K562 (cell line): ENCODE results near the gene CHST2. TPM values are rescaled to one million over a fixed set of nuclear protein-coding genes. Genes with fewer than 3 reads are reported as not detected.
A peak's percentile ranks its signal among the peaks of the same experiment; 100 is the strongest.

Source experiments
- FOS ChIP-seq: IDR thresholded peaks from 3 replicates; pipeline ENCODE4 v1.6.1; 2011; ENCODE audit not compliant: insufficient read length; ENCODE audit errors: extremely low read depth
- GABPB1 ChIP-seq: sonication (generic); formaldehyde crosslinking; IDR thresholded peaks from 2 replicates; pipeline ENCODE4 v1.8.0; 2022; ENCODE audit warnings: mild to moderate bottlenecking, missing genetic modification reagents
- JUNB ChIP-seq: fragments of 450-650 bp; formaldehyde crosslinking; conservative IDR thresholded peaks from 2 replicates; pipeline ENCODE4 v1.4.0; 2020; ENCODE audit warnings: mild to moderate bottlenecking
- KLF6 ChIP-seq: fragments of 250-450 bp; sonication (Bioruptor Pico); IDR thresholded peaks from 2 replicates; pipeline ENCODE4 v1.4.0; 2020; ENCODE audit warnings: mild to moderate bottlenecking, moderate library complexity, borderline replicate concordance
- LARP7 ChIP-seq: fragments of 450-650 bp; IDR thresholded peaks from 2 replicates; pipeline ENCODE4 v1.6.1; 2016
- POLR2AphosphoS2 ChIP-seq: IDR thresholded peaks from 2 replicates; pipeline ENCODE4 v1.6.1; 2012; ENCODE audit warnings: low read length, improper control_type of control experiment
- POLR2H ChIP-seq: IDR thresholded peaks from 2 replicates; pipeline ENCODE4 v1.6.1; 2016; ENCODE audit warnings: missing genetic modification characterization, low read depth, mild to moderate bottlenecking, control low read depth, missing compliant biosample characterization, moderate library complexity
- TBL1XR1 ChIP-seq, 2 experiments: IDR thresholded peaks; 2 replicates each; pipeline ENCODE4 v1.6.1; 2012; ENCODE audit warnings: improper control_type of control experiment in 2 of 2, low read length in 2 of 2, mild to moderate bottlenecking in 1 of 2
- U2AF1 ChIP-seq: fragments of 200-400 bp; formaldehyde crosslinking; optimal IDR thresholded peaks from 2 replicates; pipeline ENCODE3; 2017; ENCODE audit warnings: mild to moderate bottlenecking, low read depth, low read length, moderate library complexity
- ZNF232 ChIP-seq: sonication (generic); formaldehyde crosslinking; IDR thresholded peaks from 2 replicates; pipeline ENCODE4 v1.8.0; 2022; ENCODE audit warnings: mild to moderate bottlenecking, missing genetic modification reagents
- polyA plus RNA-seq, 8 experiments: library from polyadenylated mRNA; depleted of rRNA in 4 of 8; stranded (reverse) in 5 of 8; unstranded in 3 of 8; fragments of >200 nt; fragmentation: Nextera tagmentation in 2 of 8; fragmentation: Illumina TruSeq in 1 of 8; extraction: Ambion mirVana in 2 of 8; extraction: Trizol in 1 of 8; gene quantifications; 2 replicates each; pipeline versions ENCODE4 v1.2.1 to v1.2.3, GENCODE V29; 2011 to 2014; ENCODE audit warnings: inconsistent platforms in 1 of 8, missing spikeins in 1 of 8
- total RNA-seq, 7 experiments: library from RNA; depleted of rRNA in 6 of 7; stranded (reverse); fragments of >200 nt in 6 of 7; fragmentation: Illumina TruSeq in 2 of 7; extraction: Trizol in 2 of 7; gene quantifications; 2 replicates each; pipeline versions ENCODE4 v1.2.1 to v1.2.3, GENCODE V29; 2011 to 2021; ENCODE audit warnings: low replicate concordance in 1 of 7
- TF ChIP-seq, protein P1 (sequence below), 3 experiments: fragments of 200-800 bp in 1 of 3; sonication (Bioruptor generic) in 1 of 3; sonication (generic) in 1 of 3; formaldehyde crosslinking in 1 of 3; IDR thresholded peaks; 2 replicates each; pipeline versions ENCODE4 v1.6.1 to v1.8.0; 2016 to 2022; ENCODE audit warnings: mild to moderate bottlenecking in 2 of 3, missing compliant biosample characterization in 2 of 3, missing genetic modification characterization in 2 of 3, missing genetic modification reagents in 1 of 3
- TF ChIP-seq, protein P2 (sequence below): sonication (generic); formaldehyde crosslinking; IDR thresholded peaks from 2 replicates; pipeline ENCODE4 v1.8.0; 2023; ENCODE audit warnings: mild to moderate bottlenecking, missing genetic modification reagents
- TF ChIP-seq, protein P3 (sequence below): fragments of 250-450 bp; sonication (Bioruptor Pico); IDR thresholded peaks from 2 replicates; pipeline ENCODE4 v1.4.0; 2020
- TF ChIP-seq, protein P4 (sequence below): sonication (generic); formaldehyde crosslinking; IDR thresholded peaks from 2 replicates; pipeline ENCODE4 v1.8.0; 2022; ENCODE audit warnings: mild to moderate bottlenecking, low read depth, missing genetic modification reagents
- TF ChIP-seq, protein P5 (sequence below): sonication (generic); formaldehyde crosslinking; IDR thresholded peaks from 2 replicates; pipeline ENCODE4 v1.5.0; 2020; ENCODE audit warnings: missing genetic modification reagents

The CHST2 gene
- total and polyA plus RNA-seq, 9 of the 15 experiments (the other 6 are each of a cell fraction or from before 2014, with no cell fraction given), result 3.4 to 60.3 (median 13.9) TPM

DNA sequence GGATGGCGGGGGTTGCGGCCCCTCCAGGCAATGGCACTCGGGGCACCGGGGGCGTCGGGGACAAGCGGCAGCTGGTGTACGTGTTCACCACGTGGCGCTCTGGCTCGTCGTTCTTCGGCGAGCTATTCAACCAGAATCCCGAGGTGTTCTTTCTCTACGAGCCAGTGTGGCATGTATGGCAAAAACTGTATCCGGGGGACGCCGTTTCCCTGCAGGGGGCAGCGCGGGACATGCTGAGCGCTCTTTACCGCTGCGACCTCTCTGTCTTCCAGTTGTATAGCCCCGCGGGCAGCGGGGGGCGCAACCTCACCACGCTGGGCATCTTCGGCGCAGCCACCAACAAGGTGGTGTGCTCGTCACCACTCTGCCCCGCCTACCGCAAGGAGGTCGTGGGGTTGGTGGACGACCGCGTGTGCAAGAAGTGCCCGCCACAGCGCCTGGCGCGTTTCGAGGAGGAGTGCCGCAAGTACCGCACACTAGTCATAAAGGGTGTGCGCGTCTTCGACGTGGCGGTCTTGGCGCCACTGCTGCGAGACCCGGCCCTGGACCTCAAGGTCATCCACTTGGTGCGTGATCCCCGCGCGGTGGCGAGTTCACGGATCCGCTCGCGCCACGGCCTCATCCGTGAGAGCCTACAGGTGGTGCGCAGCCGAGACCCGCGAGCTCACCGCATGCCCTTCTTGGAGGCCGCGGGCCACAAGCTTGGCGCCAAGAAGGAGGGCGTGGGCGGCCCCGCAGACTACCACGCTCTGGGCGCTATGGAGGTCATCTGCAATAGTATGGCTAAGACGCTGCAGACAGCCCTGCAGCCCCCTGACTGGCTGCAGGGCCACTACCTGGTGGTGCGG lies 1.9 kb downstream of the CHST2 start (continued):
- TF ChIP-seq, protein P1, sequence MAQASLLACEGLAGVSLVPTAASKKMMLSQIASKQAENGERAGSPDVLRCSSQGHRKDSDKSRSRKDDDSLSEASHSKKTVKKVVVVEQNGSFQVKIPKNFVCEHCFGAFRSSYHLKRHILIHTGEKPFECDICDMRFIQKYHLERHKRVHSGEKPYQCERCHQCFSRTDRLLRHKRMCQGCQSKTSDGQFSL (CRISPR knock-in tag; IDR thresholded peaks at IDR 0.05), result peak; percentile 57
- TF ChIP-seq, protein P1 (tag; IDR thresholded peaks at IDR 0.05), result no peak
- TF ChIP-seq TBL1XR1 (IDR thresholded peaks at IDR 0.05; ENCODE audit: low read length in 2 of 2) (no peak), GABPB1 (CRISPR knock-in tag) (peak; percentile 51; the same call in 1 of the 2 replicates), U2AF1 (no peak), ZNF232 (CRISPR knock-in tag) (0 out of 2 replicates have a peak, but pooled peaks have one; percentile 31), LARP7 (no peak), FOS (no peak), POLR2H (tag) (no peak), JUNB (CRISPR knock-in tag) (no peak), KLF6 (CRISPR knock-in tag) (no peak), POLR2AphosphoS2 (no peak)
- TF ChIP-seq, protein P2, sequence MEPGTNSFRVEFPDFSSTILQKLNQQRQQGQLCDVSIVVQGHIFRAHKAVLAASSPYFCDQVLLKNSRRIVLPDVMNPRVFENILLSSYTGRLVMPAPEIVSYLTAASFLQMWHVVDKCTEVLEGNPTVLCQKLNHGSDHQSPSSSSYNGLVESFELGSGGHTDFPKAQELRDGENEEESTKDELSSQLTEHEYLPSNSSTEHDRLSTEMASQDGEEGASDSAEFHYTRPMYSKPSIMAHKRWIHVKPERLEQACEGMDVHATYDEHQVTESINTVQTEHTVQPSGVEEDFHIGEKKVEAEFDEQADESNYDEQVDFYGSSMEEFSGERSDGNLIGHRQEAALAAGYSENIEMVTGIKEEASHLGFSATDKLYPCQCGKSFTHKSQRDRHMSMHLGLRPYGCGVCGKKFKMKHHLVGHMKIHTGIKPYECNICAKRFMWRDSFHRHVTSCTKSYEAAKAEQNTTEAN (CRISPR knock-in tag), result 0 out of 2 replicates have a peak, but pooled peaks have one; percentile 62
- TF ChIP-seq, protein P3, sequence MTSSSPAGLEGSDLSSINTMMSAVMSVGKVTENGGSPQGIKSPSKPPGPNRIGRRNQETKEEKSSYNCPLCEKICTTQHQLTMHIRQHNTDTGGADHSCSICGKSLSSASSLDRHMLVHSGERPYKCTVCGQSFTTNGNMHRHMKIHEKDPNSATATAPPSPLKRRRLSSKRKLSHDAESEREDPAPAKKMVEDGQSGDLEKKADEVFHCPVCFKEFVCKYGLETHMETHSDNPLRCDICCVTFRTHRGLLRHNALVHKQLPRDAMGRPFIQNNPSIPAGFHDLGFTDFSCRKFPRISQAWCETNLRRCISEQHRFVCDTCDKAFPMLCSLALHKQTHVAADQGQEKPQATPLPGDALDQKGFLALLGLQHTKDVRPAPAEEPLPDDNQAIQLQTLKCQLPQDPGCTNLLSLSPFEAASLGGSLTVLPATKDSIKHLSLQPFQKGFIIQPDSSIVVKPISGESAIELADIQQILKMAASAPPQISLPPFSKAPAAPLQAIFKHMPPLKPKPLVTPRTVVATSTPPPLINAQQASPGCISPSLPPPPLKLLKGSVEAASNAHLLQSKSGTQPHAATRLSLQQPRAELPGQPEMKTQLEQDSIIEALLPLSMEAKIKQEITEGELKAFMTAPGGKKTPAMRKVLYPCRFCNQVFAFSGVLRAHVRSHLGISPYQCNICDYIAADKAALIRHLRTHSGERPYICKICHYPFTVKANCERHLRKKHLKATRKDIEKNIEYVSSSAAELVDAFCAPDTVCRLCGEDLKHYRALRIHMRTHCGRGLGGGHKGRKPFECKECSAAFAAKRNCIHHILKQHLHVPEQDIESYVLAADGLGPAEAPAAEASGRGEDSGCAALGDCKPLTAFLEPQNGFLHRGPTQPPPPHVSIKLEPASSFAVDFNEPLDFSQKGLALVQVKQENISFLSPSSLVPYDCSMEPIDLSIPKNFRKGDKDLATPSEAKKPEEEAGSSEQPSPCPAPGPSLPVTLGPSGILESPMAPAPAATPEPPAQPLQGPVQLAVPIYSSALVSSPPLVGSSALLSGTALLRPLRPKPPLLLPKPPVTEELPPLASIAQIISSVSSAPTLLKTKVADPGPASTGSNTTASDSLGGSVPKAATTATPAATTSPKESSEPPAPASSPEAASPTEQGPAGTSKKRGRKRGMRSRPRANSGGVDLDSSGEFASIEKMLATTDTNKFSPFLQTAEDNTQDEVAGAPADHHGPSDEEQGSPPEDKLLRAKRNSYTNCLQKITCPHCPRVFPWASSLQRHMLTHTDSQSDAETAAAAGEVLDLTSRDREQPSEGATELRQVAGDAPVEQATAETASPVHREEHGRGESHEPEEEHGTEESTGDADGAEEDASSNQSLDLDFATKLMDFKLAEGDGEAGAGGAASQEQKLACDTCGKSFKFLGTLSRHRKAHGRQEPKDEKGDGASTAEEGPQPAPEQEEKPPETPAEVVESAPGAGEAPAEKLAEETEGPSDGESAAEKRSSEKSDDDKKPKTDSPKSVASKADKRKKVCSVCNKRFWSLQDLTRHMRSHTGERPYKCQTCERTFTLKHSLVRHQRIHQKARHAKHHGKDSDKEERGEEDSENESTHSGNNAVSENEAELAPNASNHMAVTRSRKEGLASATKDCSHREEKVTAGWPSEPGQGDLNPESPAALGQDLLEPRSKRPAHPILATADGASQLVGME (CRISPR knock-in tag), result no peak
- TF ChIP-seq, protein P4, sequence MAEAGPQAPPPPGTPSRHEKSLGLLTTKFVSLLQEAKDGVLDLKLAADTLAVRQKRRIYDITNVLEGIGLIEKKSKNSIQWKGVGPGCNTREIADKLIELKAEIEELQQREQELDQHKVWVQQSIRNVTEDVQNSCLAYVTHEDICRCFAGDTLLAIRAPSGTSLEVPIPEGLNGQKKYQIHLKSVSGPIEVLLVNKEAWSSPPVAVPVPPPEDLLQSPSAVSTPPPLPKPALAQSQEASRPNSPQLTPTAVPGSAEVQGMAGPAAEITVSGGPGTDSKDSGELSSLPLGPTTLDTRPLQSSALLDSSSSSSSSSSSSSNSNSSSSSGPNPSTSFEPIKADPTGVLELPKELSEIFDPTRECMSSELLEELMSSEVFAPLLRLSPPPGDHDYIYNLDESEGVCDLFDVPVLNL (CRISPR knock-in tag), result peak; percentile 46; the same call in 1 of the 2 replicates
- TF ChIP-seq, protein P5, sequence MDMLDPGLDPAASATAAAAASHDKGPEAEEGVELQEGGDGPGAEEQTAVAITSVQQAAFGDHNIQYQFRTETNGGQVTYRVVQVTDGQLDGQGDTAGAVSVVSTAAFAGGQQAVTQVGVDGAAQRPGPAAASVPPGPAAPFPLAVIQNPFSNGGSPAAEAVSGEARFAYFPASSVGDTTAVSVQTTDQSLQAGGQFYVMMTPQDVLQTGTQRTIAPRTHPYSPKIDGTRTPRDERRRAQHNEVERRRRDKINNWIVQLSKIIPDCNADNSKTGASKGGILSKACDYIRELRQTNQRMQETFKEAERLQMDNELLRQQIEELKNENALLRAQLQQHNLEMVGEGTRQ (CRISPR knock-in tag), result no peak
